Esophagus squamous epithelium (tissue), 5 donors: ENCODE measurements around the gene CHD8. TPM values are rescaled to one million over a fixed set of nuclear protein-coding genes. Genes with fewer than 3 reads are reported as not detected.
A peak's percentile ranks its signal among the peaks of the same experiment; 100 is the strongest.

Experiments
- DNase-seq: peaks from one replicate; lab custom pipeline; 2025; lab: John Stamatoyannopoulos, UW
- H3K27ac ChIP-seq, 4 donors: fragments of 200-600 bp; sonication (generic); one replicate each; pipeline ENCODE4 v1.5.1; 2016 to 2019; ENCODE audit warnings: mild to moderate bottlenecking in 1 of 4
- H3K27me3 ChIP-seq, 4 donors: fragments of 200-600 bp; sonication (generic); 1 replicate in 3 of 4; 2 replicates in 1 of 4; pipeline versions ENCODE4 v1.5.1 to v1.6.0; 2017 to 2021; ENCODE audit warnings: antibody characterized with exemption in 1 of 4
- H3K36me3 ChIP-seq, 3 donors: fragments of 200-600 bp; sonication (generic); one replicate each; pipeline ENCODE4 v1.5.1; 2016 to 2019
- H3K4me1 ChIP-seq, 3 donors: fragments of 200-600 bp; sonication (generic); one replicate each; pipeline ENCODE4 v1.5.1; 2017 to 2019
- H3K4me3 ChIP-seq, 4 donors: fragments of 200-600 bp; sonication (generic); 1 replicate in 3 of 4; 2 replicates in 1 of 4; pipeline ENCODE4 v1.5.1; 2016 to 2019; ENCODE audit warnings: mild to moderate bottlenecking in 2 of 4, moderate library complexity in 1 of 4
- H3K9me3 ChIP-seq, 3 donors: fragments of 200-600 bp; sonication (generic); one replicate each; pipeline ENCODE4 v1.5.1; 2016 to 2019
- CTCF ChIP-seq, 6 experiments: fragments of 450-650 bp in 4 of 6; fragments of 200-600 bp in 2 of 6; sonication (generic) in 2 of 6; IDR thresholded peaks; one replicate each; pipeline ENCODE4 v1.5.1; 2016 to 2019; ENCODE audit warnings: antibody characterized with exemption in 6 of 6, mild to moderate bottlenecking in 4 of 6, moderate library complexity in 4 of 6
- POLR2A ChIP-seq, 4 donors: fragments of 450-650 bp; IDR thresholded peaks; one replicate each; pipeline ENCODE4 v1.6.1; 2017; ENCODE audit warnings: antibody characterized with exemption in 4 of 4, mild to moderate bottlenecking in 4 of 4, moderate library complexity in 3 of 4
- WGBS, 2 donors: methylation state at CpG; one replicate each; pipeline ENCODE4 v1.1.5; 2018; 5-methylcytosine and 5-hydroxymethylcytosine counted together
- intact Hi-C: fragments of 100-400 bp; cut with DNase I; formaldehyde crosslinking; loops from one replicate; pipeline ENCODE4 v1.15.0; 2022
- total RNA-seq, 4 donors: library from RNA; depleted of rRNA; stranded (reverse); fragments of >200 nt; gene quantifications; one replicate each; pipeline ENCODE4 v1.1.0, GENCODE V29; 2016
- donor health status: DM: yes; HTN: yes; CAD: no.

The CHD8 gene
- total RNA-seq, 4 donors from 2014 or later, result 43.8 to 51.9 (median 47.6) TPM

GRCh38 chr14:21476925-21477681 is 21.2 kb upstream of the CHD8 start, which contains the start of the genes RAB2B and TOX4:
RAB2B (minus strand) TSS chr14:21476959; CDS start chr14:21476872, 87 bp downstream.
TOX4 (plus strand) TSS chr14:21477195; CDS start chr14:21477279, 84 bp downstream.
- Histone ChIP-seq H3K9me3 (no peaks in the 10 kb centered on the region), H3K27ac (peak within 1 kb of the TSS; percentile 92 to 96 (median 95)), H3K4me1 (peaks cover 10 to 34% (median 16%) of the 10 kb centered on the region in 3 donors), H3K36me3 (peaks cover 0 to 53% (median 7%) of the 10 kb centered on the region in 3 donors), H3K4me3 (peak within 1 kb of the TSS; percentile 64 to 90 (median 77)), H3K27me3 (no peaks in the 10 kb centered on the region)
- WGBS, 2 donors, result 1% methylated on average over 13 to 21 of the region's 49 CpGs
- DNase-seq, result peak; percentile 90
- intact Hi-C loops, result no loop called here
- TF ChIP-seq CTCF (IDR thresholded peaks at IDR 0.05) (peak; percentile 86 to 99 (median 96)), POLR2A (IDR thresholded peaks at IDR 0.05) (peak in 3 of 4 donors; percentile 49 to 78 (median 62))

- no peak for TF ChIP-seq POLR2A (IDR thresholded peaks at IDR 0.05)
- no peak for TF ChIP-seq CTCF (IDR thresholded peaks at IDR 0.05)
- no peak for DNase-seq
- intact Hi-C loops, result no loop called here
- peaks cover 10 to 34% (median 16%) of the 10 kb centered on the region in 3 donors for H3K4me1 ChIP-seq
- peak overlapping the region; percentile 64 to 90 (median 77) for H3K4me3 ChIP-seq
- H3K9me3 ChIP-seq, result no peaks in the 10 kb centered on the region
- 0 to 1% methylated on average over 9 to 11 of the region's 27 CpGs for WGBS, 2 donors
- peaks cover 0 to 53% (median 7%) of the 10 kb centered on the region in 3 donors for H3K36me3 ChIP-seq
- H3K27ac ChIP-seq, result peak overlapping the region; percentile 92 to 96 (median 95)
- no peaks in the 10 kb centered on the region for H3K27me3 ChIP-seq
These were observed 20.6 kb upstream of the CHD8 start for GRCh38 chr14:21476523-21476924.

- no peaks in the 10 kb centered on the region for H3K27me3 ChIP-seq
- H3K36me3 ChIP-seq, result peaks cover 0 to 53% (median 2%) of the 10 kb centered on the region in 3 donors
- no peaks in the 10 kb centered on the region for H3K9me3 ChIP-seq
- WGBS, 2 donors, result 29 to 30% methylated on average over 10 of the region's 10 CpGs
- peak overlapping the region; percentile 64 to 90 (median 77) for H3K4me3 ChIP-seq
- intact Hi-C loops, result no loop called here
- peaks cover 10 to 34% (median 16%) of the 10 kb centered on the region in 3 donors for H3K4me1 ChIP-seq
- DNase-seq, result no peak
- TF ChIP-seq POLR2A (IDR thresholded peaks at IDR 0.05), result no peak
- H3K27ac ChIP-seq, result peak overlapping the region; percentile 92 to 96 (median 95)
These were observed 20.0 kb upstream of the CHD8 start for GRCh38 chr14:21475767-21476522.

GRCh38 chr14:21467616-21468015 is 11.7 kb upstream of the CHD8 start:
- Histone ChIP-seq H3K4me3 (no peak overlapping the region), H3K27me3 (no peaks in the 10 kb centered on the region), H3K36me3 (peaks cover 0 to 97% (median 35%) of the 10 kb centered on the region in 3 donors), H3K4me1 (no peaks in the 10 kb centered on the region), H3K27ac (no peak overlapping the region), H3K9me3 (no peaks in the 10 kb centered on the region)
- TF ChIP-seq POLR2A (IDR thresholded peaks at IDR 0.05) (no peak), CTCF (IDR thresholded peaks at IDR 0.05) (no peak)
- 37 to 41% methylated on average over 1 of the region's 1 CpG for WGBS, 2 donors
- intact Hi-C loops, result no loop called here
- DNase-seq, result no peak

- intact Hi-C loops, result no loop called here
- peaks cover 0 to 27% (median 0%) of the 10 kb centered on the region in 3 donors for H3K36me3 ChIP-seq
- peak overlapping the region; percentile 92 to 99 (median 96) for H3K27ac ChIP-seq
- no peak for TF ChIP-seq CTCF (IDR thresholded peaks at IDR 0.05)
- TF ChIP-seq POLR2A (IDR thresholded peaks at IDR 0.05), result no peak
- no peak for DNase-seq
- no peaks in the 10 kb centered on the region for H3K27me3 ChIP-seq
- H3K4me1 ChIP-seq, result peaks cover 12 to 53% (median 16%) of the 10 kb centered on the region in 3 donors
- H3K9me3 ChIP-seq, result no peaks in the 10 kb centered on the region
- 0% methylated on average over 13 to 15 of the region's 17 CpGs for WGBS, 2 donors
- peak overlapping the region; percentile 61 to 93 (median 88) for H3K4me3 ChIP-seq
These were observed 371 bp downstream of the CHD8 start for GRCh38 chr14:21455592-21455911.
